HG02970 (cell line): ENCODE results near the gene MEF2D.
A peak's percentile ranks its signal among the peaks of the same experiment; 100 is the strongest.

ENCODE experiments used
- ATAC-seq: cut with Tn5 transposase; IDR thresholded peaks from one replicate; pipeline ENCODE4 v1.9.1; 2021; ENCODE audit warnings: mild to moderate bottlenecking, moderate library complexity, moderate number of reproducible peaks; ENCODE audit not compliant: unreplicated experiment, low FRiP score

Gene MEF2D

GRCh38 chr1:156489166-156489934 is 11.2 kb downstream of the MEF2D start:
- peak; percentile 19 for ATAC-seq

- peak; percentile 47 for ATAC-seq
Observed at GRCh38 chr1:156488566-156489165, 11.9 kb downstream of the MEF2D start.

- peak; percentile 19 for ATAC-seq
Observed at GRCh38 chr1:156487862-156488261, 12.7 kb downstream of the MEF2D start.

GRCh38 chr1:156486421-156487344 is 13.9 kb downstream of the MEF2D start:
- ATAC-seq = no peak

GRCh38 chr1:156485984-156486383 is 14.6 kb downstream of the MEF2D start:
- ATAC-seq = no peak

GRCh38 chr1:156484480-156485058 is 16.0 kb downstream of the MEF2D start:
- ATAC-seq = no peak

GRCh38 chr1:156483397-156483796 is 17.2 kb downstream of the MEF2D start:
- ATAC-seq = no peak

- ATAC-seq = no peak
Observed at GRCh38 chr1:156482276-156482675, 18.3 kb downstream of the MEF2D start.

GRCh38 chr1:156481527-156481926 is 19.0 kb downstream of the MEF2D start:
- no peak for ATAC-seq

- peak; percentile 47 for ATAC-seq
Observed at GRCh38 chr1:156480411-156481192, 20.0 kb downstream of the MEF2D start.

GRCh38 chr1:156480016-156480370 is 20.6 kb downstream of the MEF2D start:
- ATAC-seq = no peak

- ATAC-seq = no peak
Observed at GRCh38 chr1:156479093-156480015, 21.2 kb downstream of the MEF2D start.

- ATAC-seq = no peak
Observed at GRCh38 chr1:156478250-156478627, 22.3 kb downstream of the MEF2D start.

- no peak for ATAC-seq
Observed at GRCh38 chr1:156477526-156478249, 22.9 kb downstream of the MEF2D start.

- ATAC-seq = no peak
Observed at GRCh38 chr1:156476501-156477298, 23.9 kb downstream of the MEF2D start.

GRCh38 chr1:156475568-156476500 is 24.7 kb downstream of the MEF2D start:
- no peak for ATAC-seq

- ATAC-seq = no peak
Observed at GRCh38 chr1:156474966-156475365, 25.6 kb downstream of the MEF2D start.
